OCI-LY1 (cell line): ENCODE measurements around the gene FGF11.

Source experiments
- H2AFZ ChIP-seq: fragments of 200-600 bp; sonication (generic), shearing (Covaris generic); 2 replicates; pipeline ENCODE4 v1.6.0; 2014; ENCODE audit warnings: antibody characterized with exemption, mild to moderate bottlenecking, low read length
- H3F3A ChIP-seq: fragments of 200-600 bp; sonication (generic), shearing (Covaris generic); 2 replicates; pipeline ENCODE4 v1.6.0; 2014; ENCODE audit warnings: mild to moderate bottlenecking, antibody characterized with exemption, low read length, moderate library complexity; ENCODE audit not compliant: insufficient read depth
- H3K27ac ChIP-seq: fragments of 200-600 bp; sonication (generic); 2 replicates; pipeline ENCODE4 v1.5.1; 2014; ENCODE audit warnings: low read length, mixed run types, mild to moderate bottlenecking, low read depth; ENCODE audit not compliant: poor library complexity, severe bottlenecking
- H3K27me3 ChIP-seq: fragments of 200-600 bp; sonication (generic); 2 replicates; pipeline ENCODE4 v1.6.0; 2014; ENCODE audit warnings: antibody characterized with exemption, mild to moderate bottlenecking, low read length, moderate library complexity; ENCODE audit not compliant: insufficient read depth
- H3K36me3 ChIP-seq: fragments of 200-600 bp; sonication (generic); 2 replicates; pipeline ENCODE4 v1.6.1; 2014; ENCODE audit warnings: mild to moderate bottlenecking, antibody characterized with exemption, low read length, moderate library complexity, mixed read lengths; ENCODE audit not compliant: insufficient read depth
- H3K4me1 ChIP-seq: fragments of 200-600 bp; sonication (generic); 2 replicates; pipeline ENCODE4 v1.5.1; 2014; ENCODE audit warnings: mild to moderate bottlenecking, low read length, moderate library complexity; ENCODE audit not compliant: insufficient read depth, severe bottlenecking
- H3K4me2 ChIP-seq: fragments of 200-600 bp; sonication (generic), shearing (Covaris generic); 2 replicates; pipeline ENCODE4 v1.6.1; 2014; ENCODE audit warnings: low read length
- H3K4me3 ChIP-seq: fragments of 200-600 bp; sonication (generic); 2 replicates; pipeline ENCODE4 v1.5.1; 2014; ENCODE audit warnings: low read length, low read depth, mild to moderate bottlenecking, mixed read lengths; ENCODE audit not compliant: poor library complexity, severe bottlenecking
- H3K79me2 ChIP-seq: fragments of 200-600 bp; shearing (Covaris generic); 2 replicates; pipeline ENCODE4 v1.6.1; 2016; ENCODE audit warnings: mixed run types, low read length, mixed read lengths; ENCODE audit not compliant: insufficient read depth
- H3K9ac ChIP-seq: fragments of 200-600 bp; sonication (generic), shearing (Covaris generic); 2 replicates; pipeline ENCODE4 v1.6.1; 2014; ENCODE audit warnings: mild to moderate bottlenecking, low read length, mixed read lengths
- H3K9me2 ChIP-seq: fragments of 200-600 bp; sonication (generic), shearing (Covaris generic); 2 replicates; pipeline ENCODE4 v1.6.1; 2014; ENCODE audit warnings: low read depth, mild to moderate bottlenecking, low read length, mixed read lengths
- H3K9me3 ChIP-seq: fragments of 200-600 bp; shearing (Covaris generic); 2 replicates; pipeline ENCODE4 v1.6.1; 2014; ENCODE audit warnings: low read length, mixed read lengths
- H4K20me1 ChIP-seq: fragments of 200-600 bp; sonication (generic), shearing (Covaris generic); 2 replicates; pipeline ENCODE4 v1.6.0; 2016; ENCODE audit warnings: mild to moderate bottlenecking, low read length; ENCODE audit not compliant: insufficient read depth
- EZH2 ChIP-seq: fragments of 200-600 bp; sonication (generic), shearing (Covaris generic); IDR thresholded peaks from 2 replicates; pipeline ENCODE4 v1.8.0; 2017; ENCODE audit warnings: borderline replicate concordance, mixed run types, mild to moderate bottlenecking, antibody characterized with exemption, low read length, moderate library complexity, mixed read lengths
- TF ChIP-seq, protein P1 (sequence below): fragments of 200-600 bp; sonication (generic), shearing (Covaris generic); IDR thresholded peaks from 2 replicates; pipeline ENCODE4 v1.5.1; 2017; ENCODE audit warnings: mild to moderate bottlenecking, antibody characterized with exemption, low read length, moderate library complexity, mixed read lengths

FGF11 gene

DNA sequence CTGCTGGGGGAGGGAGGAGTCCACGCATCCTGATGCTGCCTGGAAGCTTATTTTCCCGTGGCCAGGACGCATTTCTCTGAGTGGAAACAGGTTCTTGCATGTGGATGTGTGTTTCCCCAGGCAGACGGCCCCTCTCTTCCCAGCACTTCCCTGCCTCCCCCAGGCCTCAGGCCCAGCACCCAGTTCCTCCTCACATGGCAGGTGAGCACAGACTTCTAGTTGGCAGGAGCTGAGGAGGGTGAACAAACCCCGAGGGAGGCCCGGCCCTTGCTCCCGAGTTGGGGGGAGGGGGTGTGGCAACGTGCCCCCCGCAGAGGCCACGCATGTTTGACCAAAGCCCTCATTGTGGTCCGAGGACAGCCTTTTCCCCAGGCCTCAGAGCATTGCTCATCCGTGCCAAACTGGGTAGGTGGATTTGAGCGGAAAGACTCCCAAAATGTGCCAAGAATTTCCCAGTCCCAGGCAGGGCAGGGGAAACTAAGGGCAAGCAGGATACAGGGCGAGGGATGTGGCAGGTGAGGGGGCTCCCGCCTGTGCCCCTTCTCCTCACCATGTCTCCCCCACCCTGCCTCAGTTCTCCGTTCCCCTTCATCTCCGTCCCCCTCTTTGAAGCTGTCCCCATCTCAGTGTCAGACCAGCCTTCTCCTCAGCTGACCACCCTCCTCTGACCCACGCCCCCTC, 20.7 kb upstream of the FGF11 start:
- H3K9me3 ChIP-seq = no peaks in the 10 kb centered on the region
- H3K27ac ChIP-seq = no peak overlapping the region
- H3K4me2 ChIP-seq = no peak overlapping the region
- peaks cover 26% of the 10 kb centered on the region; the same call in 1 of the 2 replicates for H3K27me3 ChIP-seq
- H3F3A ChIP-seq = no peaks in the 10 kb centered on the region
- H3K36me3 ChIP-seq = no peaks in the 10 kb centered on the region
- H3K4me1 ChIP-seq = no peaks in the 10 kb centered on the region
- no peak overlapping the region for H3K9ac ChIP-seq
- H2AFZ ChIP-seq = no peak overlapping the region
- H4K20me1 ChIP-seq = no peaks in the 10 kb centered on the region
- no peak overlapping the region for H3K4me3 ChIP-seq
- no peaks in the 10 kb centered on the region for H3K79me2 ChIP-seq
- no peaks in the 10 kb centered on the region for H3K9me2 ChIP-seq
- no peak for TF ChIP-seq EZH2
- TF ChIP-seq, protein P1, sequence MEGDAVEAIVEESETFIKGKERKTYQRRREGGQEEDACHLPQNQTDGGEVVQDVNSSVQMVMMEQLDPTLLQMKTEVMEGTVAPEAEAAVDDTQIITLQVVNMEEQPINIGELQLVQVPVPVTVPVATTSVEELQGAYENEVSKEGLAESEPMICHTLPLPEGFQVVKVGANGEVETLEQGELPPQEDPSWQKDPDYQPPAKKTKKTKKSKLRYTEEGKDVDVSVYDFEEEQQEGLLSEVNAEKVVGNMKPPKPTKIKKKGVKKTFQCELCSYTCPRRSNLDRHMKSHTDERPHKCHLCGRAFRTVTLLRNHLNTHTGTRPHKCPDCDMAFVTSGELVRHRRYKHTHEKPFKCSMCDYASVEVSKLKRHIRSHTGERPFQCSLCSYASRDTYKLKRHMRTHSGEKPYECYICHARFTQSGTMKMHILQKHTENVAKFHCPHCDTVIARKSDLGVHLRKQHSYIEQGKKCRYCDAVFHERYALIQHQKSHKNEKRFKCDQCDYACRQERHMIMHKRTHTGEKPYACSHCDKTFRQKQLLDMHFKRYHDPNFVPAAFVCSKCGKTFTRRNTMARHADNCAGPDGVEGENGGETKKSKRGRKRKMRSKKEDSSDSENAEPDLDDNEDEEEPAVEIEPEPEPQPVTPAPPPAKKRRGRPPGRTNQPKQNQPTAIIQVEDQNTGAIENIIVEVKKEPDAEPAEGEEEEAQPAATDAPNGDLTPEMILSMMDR = no peak

DNA sequence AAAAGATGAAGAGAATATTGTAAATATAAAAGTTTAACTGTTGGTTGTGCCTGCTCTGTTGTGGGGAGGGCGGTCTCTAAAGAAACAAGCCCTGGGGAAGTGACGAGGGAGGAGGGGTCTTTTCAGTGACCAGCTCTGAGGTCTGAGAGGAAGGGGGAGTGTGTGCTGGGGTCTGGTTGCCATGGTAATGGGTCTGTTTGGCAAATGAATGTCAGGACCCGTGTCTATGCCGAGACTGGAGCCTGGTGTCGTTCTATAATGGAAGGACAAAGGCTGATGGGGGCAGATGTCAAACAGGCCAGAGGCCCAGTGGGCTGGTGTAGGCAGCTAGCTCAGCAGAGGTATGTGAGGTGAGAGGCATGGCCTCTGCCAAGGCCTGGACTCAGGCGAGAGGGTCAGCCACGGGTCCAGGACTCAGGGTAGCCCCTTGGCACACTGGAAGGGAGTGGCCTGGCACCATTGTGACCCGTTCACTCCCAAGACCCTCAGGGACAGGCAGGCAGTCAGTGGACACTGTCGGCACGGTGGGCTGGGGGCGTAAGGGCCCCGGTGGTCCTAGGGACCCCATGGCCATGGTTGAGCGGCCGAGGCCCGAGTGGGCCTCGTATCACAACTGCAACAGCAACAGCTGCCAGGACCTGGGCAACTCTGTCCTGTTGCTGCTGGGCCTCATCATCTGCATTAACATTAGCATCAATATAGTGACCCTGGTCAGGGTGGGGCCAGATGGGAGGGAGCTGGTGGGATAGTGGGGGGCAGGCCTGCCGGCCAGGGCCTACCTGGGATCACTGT, 19.3 kb upstream of the FGF11 start, which contains the start of gene SPEM1:
TSS of gene SPEM1 (plus strand) at position 506 of the 792 bp plus-strand sequence. CDS start at position 567, 61 bp downstream.
- no peaks in the 10 kb centered on the region for H3K79me2 ChIP-seq
- no peak within 1 kb of the TSS for H2AFZ ChIP-seq
- H3K4me3 ChIP-seq = no peak within 1 kb of the TSS
- TF ChIP-seq EZH2 = no peak
- TF ChIP-seq, protein P1 = no peak
- H4K20me1 ChIP-seq = no peaks in the 10 kb centered on the region
- H3K27ac ChIP-seq = no peak within 1 kb of the TSS
- no peak within 1 kb of the TSS for H3K4me2 ChIP-seq
- H3K9ac ChIP-seq = no peak within 1 kb of the TSS
- H3K9me3 ChIP-seq = no peaks in the 10 kb centered on the region
- H3K27me3 ChIP-seq = peaks cover 21% of the 10 kb centered on the region; the same call in 1 of the 2 replicates
- H3K9me2 ChIP-seq = no peaks in the 10 kb centered on the region
- no peaks in the 10 kb centered on the region for H3K36me3 ChIP-seq
- no peaks in the 10 kb centered on the region for H3F3A ChIP-seq
- no peaks in the 10 kb centered on the region for H3K4me1 ChIP-seq

DNA sequence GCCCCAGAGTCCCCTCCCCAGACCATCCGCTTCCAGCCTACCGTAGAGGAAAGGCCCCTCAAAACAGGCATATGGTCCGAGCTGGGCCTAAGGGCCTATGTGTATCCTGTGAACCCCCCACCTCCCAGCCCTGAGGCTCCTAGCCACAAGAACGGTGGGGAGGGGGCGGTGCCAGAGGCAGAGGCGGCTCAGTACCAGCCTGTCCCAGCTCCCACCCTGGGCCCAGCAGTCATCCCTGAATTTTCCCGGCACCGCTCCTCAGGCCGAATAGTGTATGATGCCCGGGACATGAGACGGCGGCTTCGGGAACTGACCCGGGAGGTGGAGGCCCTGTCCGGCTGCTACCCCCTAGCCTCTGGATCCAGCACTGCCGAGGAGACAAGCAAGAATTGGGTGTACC, 18.1 kb upstream of the FGF11 start:
- Histone ChIP-seq H3K4me1 (no peaks in the 10 kb centered on the region), H3K4me3 (no peak overlapping the region), H3K79me2 (no peaks in the 10 kb centered on the region), H3K27me3 (peaks cover 17% of the 10 kb centered on the region; the same call in 1 of the 2 replicates), H3K9ac (no peak overlapping the region), H2AFZ (no peak overlapping the region), H3K9me2 (no peaks in the 10 kb centered on the region), H3K36me3 (no peaks in the 10 kb centered on the region), H3K27ac (no peak overlapping the region), H3K9me3 (no peaks in the 10 kb centered on the region), H4K20me1 (no peaks in the 10 kb centered on the region), H3F3A (no peaks in the 10 kb centered on the region), H3K4me2 (no peak overlapping the region)
- TF ChIP-seq EZH2 = no peak
- TF ChIP-seq, protein P1 = no peak
